Stomach (tissue), 4 donors: ENCODE data around the gene ANG.
A peak's percentile ranks its signal among the peaks of the same experiment; 100 is the strongest.

ENCODE experiments used
- EP300 ChIP-seq: sonication (generic); formaldehyde crosslinking; IDR thresholded peaks from one replicate; pipeline ENCODE4 v1.6.1; 2017; ENCODE audit warnings: antibody characterized with exemption
- POLR2A ChIP-seq, 4 donors: fragments of 450-650 bp; IDR thresholded peaks; one replicate each; pipeline ENCODE4 v1.6.1; 2016; ENCODE audit warnings: antibody characterized with exemption in 4 of 4, control low read depth in 2 of 4, mild to moderate bottlenecking in 1 of 4, moderate library complexity in 1 of 4
- POLR2AphosphoS5 ChIP-seq, 3 donors: sonication (generic); formaldehyde crosslinking; IDR thresholded peaks; one replicate each; pipeline ENCODE4 v1.6.1; 2016; ENCODE audit warnings: antibody characterized with exemption in 3 of 3
- TF ChIP-seq, protein P1 (sequence below), 7 experiments: fragments of 450-650 bp in 4 of 7; fragments of 200-600 bp in 3 of 7; sonication (generic) in 3 of 7; IDR thresholded peaks; one replicate each; pipeline ENCODE4 v1.5.1; 2016 to 2019; ENCODE audit warnings: antibody characterized with exemption in 7 of 7, control low read depth in 2 of 7, mild to moderate bottlenecking in 1 of 7

DNA sequence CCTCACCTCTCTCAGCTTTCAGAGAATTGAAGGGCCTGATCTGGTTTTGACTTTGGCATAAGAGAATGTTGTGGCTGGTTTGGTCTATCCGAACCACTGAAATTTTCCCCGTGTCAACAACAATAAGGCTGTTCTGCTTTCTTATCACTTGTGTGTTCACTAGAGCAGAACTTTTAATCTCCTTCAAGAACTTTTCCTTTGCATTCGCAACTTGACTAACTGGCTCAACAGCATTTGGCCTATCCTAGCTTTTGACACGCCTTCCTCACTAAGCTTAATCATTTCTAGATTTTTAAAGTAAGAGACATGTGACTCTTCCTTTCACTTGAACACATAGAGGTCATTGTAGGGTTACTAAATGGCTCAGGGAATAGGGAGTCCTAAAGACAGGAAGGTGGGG lies 31.2 kb downstream of the ANG start:
- TF ChIP-seq, protein P1, sequence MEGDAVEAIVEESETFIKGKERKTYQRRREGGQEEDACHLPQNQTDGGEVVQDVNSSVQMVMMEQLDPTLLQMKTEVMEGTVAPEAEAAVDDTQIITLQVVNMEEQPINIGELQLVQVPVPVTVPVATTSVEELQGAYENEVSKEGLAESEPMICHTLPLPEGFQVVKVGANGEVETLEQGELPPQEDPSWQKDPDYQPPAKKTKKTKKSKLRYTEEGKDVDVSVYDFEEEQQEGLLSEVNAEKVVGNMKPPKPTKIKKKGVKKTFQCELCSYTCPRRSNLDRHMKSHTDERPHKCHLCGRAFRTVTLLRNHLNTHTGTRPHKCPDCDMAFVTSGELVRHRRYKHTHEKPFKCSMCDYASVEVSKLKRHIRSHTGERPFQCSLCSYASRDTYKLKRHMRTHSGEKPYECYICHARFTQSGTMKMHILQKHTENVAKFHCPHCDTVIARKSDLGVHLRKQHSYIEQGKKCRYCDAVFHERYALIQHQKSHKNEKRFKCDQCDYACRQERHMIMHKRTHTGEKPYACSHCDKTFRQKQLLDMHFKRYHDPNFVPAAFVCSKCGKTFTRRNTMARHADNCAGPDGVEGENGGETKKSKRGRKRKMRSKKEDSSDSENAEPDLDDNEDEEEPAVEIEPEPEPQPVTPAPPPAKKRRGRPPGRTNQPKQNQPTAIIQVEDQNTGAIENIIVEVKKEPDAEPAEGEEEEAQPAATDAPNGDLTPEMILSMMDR (IDR thresholded peaks at IDR 0.05): no peak
- TF ChIP-seq POLR2AphosphoS5 (IDR thresholded peaks at IDR 0.05): peak; percentile 36 to 90 (median 76)
- TF ChIP-seq POLR2A (IDR thresholded peaks at IDR 0.05): no peak
- TF ChIP-seq EP300: no peak
